Testis (tissue), 3 donors: ENCODE data around the gene CDK4. TPM values are rescaled to one million over a fixed set of nuclear protein-coding genes. Genes with fewer than 3 reads are reported as not detected.

Experiments used
- DNase-seq: peaks from one replicate; pipeline ENCODE4 v3.0.0-alpha.2; 2019
- H3K27ac ChIP-seq, 2 donors: fragments of 200-600 bp; sonication (generic); one replicate each; pipeline ENCODE4 v1.5.1; 2019
- H3K27me3 ChIP-seq: fragments of 200-600 bp; sonication (generic); one replicate; pipeline ENCODE4 v1.5.1; 2019
- H3K36me3 ChIP-seq: fragments of 200-600 bp; sonication (generic); one replicate; pipeline ENCODE4 v1.5.1; 2017; ENCODE audit warnings: low read depth; ENCODE audit errors: missing control alignments
- H3K4me1 ChIP-seq: fragments of 200-600 bp; sonication (generic); one replicate; pipeline ENCODE4 v1.5.1; 2019
- H3K4me3 ChIP-seq, 2 donors: fragments of 200-600 bp; sonication (generic); one replicate each; pipeline ENCODE4 v1.5.1; 2017 to 2019
- H3K9me3 ChIP-seq: fragments of 200-600 bp; sonication (generic); one replicate; pipeline ENCODE4 v1.5.1; 2017
- CTCF ChIP-seq, 3 experiments: fragments of 450-650 bp in 2 of 3; fragments of 200-600 bp in 1 of 3; sonication (generic) in 1 of 3; IDR thresholded peaks; one replicate each; pipeline ENCODE4 v1.5.1; 2016 to 2019; ENCODE audit warnings: antibody characterized with exemption in 3 of 3, mild to moderate bottlenecking in 2 of 3, moderate library complexity in 1 of 3
- POLR2A ChIP-seq: fragments of 450-650 bp; IDR thresholded peaks from one replicate; pipeline ENCODE4 v1.6.1; 2017; ENCODE audit warnings: antibody characterized with exemption, mild to moderate bottlenecking, moderate library complexity
- whole genome bisulfite sequencing, 2 donors: methylation state at CpG; one replicate each; pipeline ENCODE4 v1.1.5; 2018; 5-methylcytosine and 5-hydroxymethylcytosine counted together
- intact Hi-C: fragments of 100-400 bp; cut with DNase I; formaldehyde crosslinking; loops from one replicate; pipeline ENCODE4 v1.15.1; 2023; ENCODE audit warnings: low total_unique reads
- polyA plus RNA-seq: library from polyadenylated mRNA; stranded (reverse); fragments of 350-450 nt; fragmentation: Illumina TruSeq; extraction: RNeasy Lipid Tissue Mini Kit (QIAGEN cat#74804); gene quantifications from one replicate; pipeline ENCODE4 v1.2.3, GENCODE V29; 2014; ENCODE audit warnings: low read depth, low replicate concordance; ENCODE audit not compliant: insufficient read depth
- total RNA-seq, 2 donors: library from RNA; depleted of rRNA; stranded (reverse); fragments of >200 nt; gene quantifications; one replicate each; pipeline ENCODE4 v1.2.3, GENCODE V29; 2016

Gene CDK4
- total and polyA plus RNA-seq, 3 donors from 2014 or later = 47.0 to 73.5 (median 64.4) TPM

- TF ChIP-seq POLR2A (no peak), CTCF (IDR thresholded peaks at IDR 0.05) (no peak)
- peaks cover 9% of the 10 kb centered on the region for H3K4me1 ChIP-seq
- H3K9me3 ChIP-seq = no peaks in the 10 kb centered on the region
- H3K36me3 ChIP-seq = no peaks in the 10 kb centered on the region
- WGBS, 2 donors = 23 to 27% methylated on average over 36 to 65 of the region's 76 CpGs
- peak overlapping the region; percentile 49 to 61 for H3K4me3 ChIP-seq
- H3K27me3 ChIP-seq = no peaks in the 10 kb centered on the region
- intact Hi-C loops = no loop called here
- peak; percentile 50 for DNase-seq
- H3K27ac ChIP-seq = no peak overlapping the region
These were observed 25.0 kb downstream of the CDK4 start for GRCh38 chr12:57726884-57727757.

- H3K4me1 ChIP-seq = peaks cover 9% of the 10 kb centered on the region
- intact Hi-C loops = no loop called here
- H3K4me3 ChIP-seq = peak overlapping the region; percentile 49 to 61
- TF ChIP-seq CTCF (IDR thresholded peaks at IDR 0.05) = peak; percentile 12 to 51 (median 36)
- TF ChIP-seq POLR2A = no peak
- no peaks in the 10 kb centered on the region for H3K36me3 ChIP-seq
- no peaks in the 10 kb centered on the region for H3K27me3 ChIP-seq
- WGBS, 2 donors = 12% methylated on average over 25 to 55 of the region's 79 CpGs
- no peaks in the 10 kb centered on the region for H3K9me3 ChIP-seq
- H3K27ac ChIP-seq = no peak overlapping the region
- peak; percentile 79 for DNase-seq
These were observed 25.8 kb downstream of the CDK4 start for GRCh38 chr12:57726151-57726883.

GRCh38 chr12:57725851-57726150 lies 26.3 kb downstream of the CDK4 start:
- no peak overlapping the region for H3K27ac ChIP-seq
- TF ChIP-seq POLR2A = no peak
- TF ChIP-seq CTCF (IDR thresholded peaks at IDR 0.05) = no peak
- H3K27me3 ChIP-seq = no peaks in the 10 kb centered on the region
- WGBS, 2 donors = 17% methylated on average over 5 to 10 of the region's 10 CpGs
- no peaks in the 10 kb centered on the region for H3K36me3 ChIP-seq
- DNase-seq = no peak
- H3K4me1 ChIP-seq = peaks cover 9% of the 10 kb centered on the region
- intact Hi-C loops = no loop called here
- peak overlapping the region; percentile 49 to 61 for H3K4me3 ChIP-seq
- H3K9me3 ChIP-seq = no peaks in the 10 kb centered on the region

GRCh38 chr12:57724936-57725740 lies 27.0 kb downstream of the CDK4 start:
- TF ChIP-seq CTCF (IDR thresholded peaks at IDR 0.05) = no peak
- no peak for TF ChIP-seq POLR2A
- intact Hi-C loops = no loop called here
- Histone ChIP-seq H3K4me3 (no peak overlapping the region), H3K4me1 (peaks cover 9% of the 10 kb centered on the region), H3K27ac (no peak overlapping the region), H3K36me3 (no peaks in the 10 kb centered on the region), H3K27me3 (no peaks in the 10 kb centered on the region), H3K9me3 (no peaks in the 10 kb centered on the region)
- 39% methylated on average over 5 to 11 of the region's 11 CpGs for WGBS, 2 donors
- DNase-seq = no peak
